RWPE1 (cell line): Measurements from ENCODE around the gene HAPLN3.

ENCODE experiments used
- CTCF ChIA-PET: fragments of 350-600 bp; sonication (Branson Sonifier 250); formaldehyde crosslinking; extraction: SDS; loops from one replicate; lab custom pipeline; 2021; lab: Yijun Ruan, JAX
- POLR2A ChIA-PET: fragments of 400-600 bp; formaldehyde crosslinking; extraction: SDS; loops from one replicate; lab custom pipeline; 2020; ENCODE audit warnings: antibody characterized with exemption; ENCODE audit not compliant: low non-redundant PET; lab: Yijun Ruan, JAX
- DNase-seq: peaks from one replicate; pipeline ENCODE4 v3.0.0; 2012; ENCODE audit warnings: low spot score
- H3K27ac ChIP-seq: fragments of 450-650 bp; 2 replicates; pipeline ENCODE4 v1.5.1; 2017
- CTCF ChIP-seq: fragments of 450-650 bp; conservative IDR thresholded peaks from 2 replicates; pipeline ENCODE4 v1.5.1; 2017; ENCODE audit warnings: low read depth, mild to moderate bottlenecking

Gene HAPLN3

GRCh38 chr15:88909956-88910831, 14.8 kb upstream of the HAPLN3 start:
- ChIA-PET POLR2A (no interaction called here), CTCF (interaction anchor here (0.7 kb wide), 1 partner anchor 183 kb away, joined by 4 read pairs; no protein-coding TSS in a partner anchor)
- TF ChIP-seq CTCF: no peak
- H3K27ac ChIP-seq: peak overlapping the region; percentile 32
- DNase-seq: no peak

DNA sequence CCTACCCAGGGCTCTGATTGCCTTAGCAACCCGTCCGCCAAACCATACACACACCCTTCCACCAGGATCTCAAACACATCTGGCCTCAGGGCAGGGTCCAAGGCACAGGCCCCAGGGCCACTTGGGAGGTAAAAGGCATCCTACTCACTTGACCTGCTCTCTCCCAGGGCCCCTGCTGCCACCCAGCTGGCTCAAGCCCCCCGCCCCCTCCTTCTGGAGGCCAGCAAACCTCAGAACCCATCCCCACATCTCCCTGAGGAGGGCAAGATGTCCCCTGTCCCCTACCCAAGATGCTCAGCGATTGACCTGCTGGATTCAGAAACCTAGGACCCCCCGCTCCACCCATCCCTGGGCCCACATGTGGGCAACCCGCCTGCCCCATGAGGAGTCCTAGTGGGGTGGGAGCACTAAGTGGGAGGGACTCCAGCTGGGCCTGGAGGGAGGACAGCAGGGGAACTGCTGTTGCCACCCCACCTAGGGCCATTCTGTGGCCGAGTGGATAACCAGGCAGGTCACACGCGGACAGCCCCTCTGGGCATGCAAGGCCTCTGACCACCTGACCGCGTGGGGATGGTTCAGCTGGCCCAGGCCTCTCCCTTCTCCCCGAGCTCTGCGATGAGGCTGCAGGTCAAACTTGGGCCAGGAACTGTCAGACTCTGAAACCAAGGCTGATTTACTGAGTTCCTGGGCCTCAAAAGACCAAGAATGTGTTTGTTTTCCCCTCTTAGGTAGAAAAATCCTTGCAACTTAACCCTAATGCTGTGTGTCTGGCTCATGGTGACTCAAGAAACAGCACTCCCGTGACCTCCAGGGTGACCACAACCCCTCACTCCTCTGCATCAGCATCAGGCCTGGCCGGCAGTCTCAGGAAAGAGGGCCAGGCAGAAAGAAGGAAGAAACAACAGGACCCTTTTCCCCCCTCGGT, 13.6 kb upstream of the HAPLN3 start:
- POLR2A ChIA-PET: interaction anchor here (0.5 to 0.6 kb wide), 2 partner anchors 109 to 274 kb away, joined by 3 to 4 read pairs; no protein-coding TSS in a partner anchor
- H3K27ac ChIP-seq: peak overlapping the region; percentile 32
- CTCF ChIA-PET: no interaction called here
- DNase-seq: no peak
- TF ChIP-seq CTCF: no peak

- TF ChIP-seq CTCF: no peak
- CTCF ChIA-PET: interaction anchor here (0.6 kb wide), 1 partner anchor 211 kb away, joined by 3 read pairs; no protein-coding TSS in a partner anchor
- H3K27ac ChIP-seq: peak overlapping the region; percentile 32
- DNase-seq: no peak
- POLR2A ChIA-PET: interaction anchor here (0.5 kb wide), 1 partner anchor 109 kb away, joined by 4 read pairs; no protein-coding TSS in a partner anchor
Measured at GRCh38 chr15:88908123-88908522, 12.8 kb upstream of the HAPLN3 start.

- peak overlapping the region; percentile 32 for H3K27ac ChIP-seq
- no peak for TF ChIP-seq CTCF
- CTCF ChIA-PET: interaction anchor here (0.6 kb wide), 1 partner anchor 440 kb away, joined by 3 read pairs; the partner anchor contains the start of genes MRPL46 and MRPS11
- POLR2A ChIA-PET: no interaction called here
- no peak for DNase-seq
Measured at GRCh38 chr15:88907111-88907510, 11.8 kb upstream of the HAPLN3 start.

GRCh38 chr15:88906551-88906950, 11.2 kb upstream of the HAPLN3 start:
- ChIA-PET POLR2A (no interaction called here), CTCF (interaction anchor here (0.6 kb wide), 1 partner anchor 439 kb away, joined by 3 read pairs; the partner anchor contains the start of genes MRPL46 and MRPS11)
- DNase-seq: no peak
- H3K27ac ChIP-seq: peak overlapping the region; percentile 32
- TF ChIP-seq CTCF: no peak

GRCh38 chr15:88906130-88906529, 10.8 kb upstream of the HAPLN3 start:
- no peak for DNase-seq
- ChIA-PET POLR2A (no interaction called here), CTCF (interaction anchor here (0.6 kb wide), 1 partner anchor 288 kb away, joined by 5 read pairs; no protein-coding TSS in a partner anchor)
- TF ChIP-seq CTCF: no peak
- peak overlapping the region; percentile 80 for H3K27ac ChIP-seq
